ENCODE results near the gene PRTN3.
A peak's percentile ranks its signal among the peaks of the same experiment; 100 is the strongest.

The PRTN3 gene

DNA sequence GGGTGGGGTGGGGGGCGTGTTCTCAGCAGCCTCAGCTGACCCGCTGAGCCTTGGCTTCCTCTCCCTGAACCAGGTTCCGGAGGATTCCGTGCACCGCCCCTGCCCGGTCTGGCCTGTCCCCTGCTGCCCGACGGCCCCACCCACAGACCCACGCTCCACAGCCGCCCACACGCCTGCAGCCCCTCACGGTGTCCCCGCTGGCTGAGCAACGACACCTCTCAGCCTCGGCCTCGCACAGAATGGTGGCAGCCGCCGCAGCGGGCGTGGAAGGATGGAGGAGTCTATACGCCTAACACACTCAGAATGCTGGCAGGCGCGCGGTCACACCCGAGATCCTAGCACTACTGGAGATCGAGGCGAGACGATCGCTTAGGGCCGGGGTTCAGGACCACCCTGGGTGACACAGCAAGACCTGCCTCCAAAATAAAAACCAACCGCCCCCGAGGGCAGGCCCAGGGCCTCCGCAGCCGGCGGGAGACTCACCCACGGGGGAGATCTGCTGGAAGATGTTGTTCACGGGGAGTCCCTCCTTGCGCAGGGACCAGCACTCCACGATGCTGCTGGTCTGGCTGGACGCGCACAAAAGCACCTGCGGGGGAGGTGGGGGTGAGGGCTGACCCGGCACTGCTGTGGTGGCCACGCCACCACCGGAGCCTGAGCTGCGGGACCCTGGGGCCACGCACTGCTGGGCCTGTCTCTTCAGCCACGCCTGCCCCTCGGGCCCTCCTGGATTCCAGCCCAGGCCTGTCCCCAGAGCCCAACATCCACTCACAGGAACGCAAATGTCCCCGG lies 43.8 kb downstream of the PRTN3 start:
- no peak for DNase-seq

DNA sequence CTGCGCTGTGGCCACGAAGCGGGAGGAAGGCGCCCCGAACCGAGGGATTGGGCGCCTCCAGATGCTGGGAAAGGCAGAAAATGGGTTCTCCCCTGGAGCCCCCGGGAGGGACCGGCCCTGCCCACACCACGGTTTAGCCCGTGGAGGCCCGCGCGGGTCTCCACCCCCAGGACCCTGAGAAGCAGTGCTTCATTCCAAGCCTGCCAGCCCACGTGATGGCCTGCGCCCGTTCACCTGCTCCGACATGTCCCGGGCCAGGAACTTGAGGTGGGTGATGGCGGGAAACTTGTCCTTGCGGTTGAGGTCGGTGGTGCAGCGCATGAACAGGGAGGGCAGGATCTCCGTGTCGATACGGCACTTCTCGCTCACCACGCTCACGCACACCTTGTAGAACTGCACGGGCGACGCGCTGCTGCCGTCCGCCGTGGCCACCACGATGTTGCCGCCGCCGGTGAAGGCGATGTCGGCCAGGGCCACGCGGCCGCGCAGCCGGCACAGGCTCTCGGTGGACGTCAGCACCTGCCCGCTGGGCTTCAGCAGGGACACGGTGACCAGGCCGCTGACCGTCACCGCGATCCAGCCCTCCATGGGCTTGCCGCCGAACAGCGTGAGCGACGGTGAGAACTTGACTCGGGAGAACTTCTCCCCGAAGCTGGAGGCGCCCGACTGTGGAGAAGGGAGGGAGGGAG lies 44.9 kb downstream of the PRTN3 start:
- no peak for DNase-seq

DNA sequence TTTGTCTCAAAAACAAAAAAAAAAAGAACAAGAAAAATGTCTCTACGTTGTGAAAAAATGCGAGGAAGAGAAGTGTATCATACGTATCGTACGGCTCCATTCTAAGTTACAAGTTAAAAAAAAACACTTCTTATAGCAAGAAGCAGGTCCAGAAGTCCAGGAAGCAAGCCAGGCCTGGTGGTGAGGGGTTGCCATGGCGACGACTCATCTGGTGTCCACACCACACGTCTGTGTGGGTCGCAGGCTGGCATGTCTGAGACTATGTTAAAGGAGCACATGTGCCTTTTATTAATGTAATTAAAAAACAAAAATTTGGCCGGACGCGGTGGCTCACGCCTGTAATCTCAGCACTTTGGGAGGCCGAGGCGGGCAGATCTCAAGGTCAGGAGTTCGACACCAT lies 46.3 kb downstream of the PRTN3 start:
- peak; percentile 17 for DNase-seq

DNA sequence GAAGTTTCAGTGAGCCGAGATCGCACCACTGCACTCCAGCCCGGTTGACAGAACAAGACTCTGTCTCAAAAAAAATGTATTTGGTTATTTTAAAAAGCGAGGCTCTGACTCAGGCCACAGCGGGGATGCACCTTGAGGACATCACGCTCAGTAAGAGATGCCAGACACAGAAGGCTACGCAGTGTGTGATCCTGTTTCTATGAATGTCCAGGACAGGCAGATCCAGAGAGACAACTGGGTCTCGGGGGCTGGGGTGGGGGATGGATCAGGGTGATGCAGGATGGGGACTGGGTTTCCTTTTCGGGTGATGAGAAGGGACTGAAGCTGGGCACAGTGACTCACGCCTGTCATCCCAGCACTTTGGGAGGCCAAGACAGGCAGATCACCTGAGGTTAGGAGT lies 46.8 kb downstream of the PRTN3 start:
- no peak for DNase-seq

DNA sequence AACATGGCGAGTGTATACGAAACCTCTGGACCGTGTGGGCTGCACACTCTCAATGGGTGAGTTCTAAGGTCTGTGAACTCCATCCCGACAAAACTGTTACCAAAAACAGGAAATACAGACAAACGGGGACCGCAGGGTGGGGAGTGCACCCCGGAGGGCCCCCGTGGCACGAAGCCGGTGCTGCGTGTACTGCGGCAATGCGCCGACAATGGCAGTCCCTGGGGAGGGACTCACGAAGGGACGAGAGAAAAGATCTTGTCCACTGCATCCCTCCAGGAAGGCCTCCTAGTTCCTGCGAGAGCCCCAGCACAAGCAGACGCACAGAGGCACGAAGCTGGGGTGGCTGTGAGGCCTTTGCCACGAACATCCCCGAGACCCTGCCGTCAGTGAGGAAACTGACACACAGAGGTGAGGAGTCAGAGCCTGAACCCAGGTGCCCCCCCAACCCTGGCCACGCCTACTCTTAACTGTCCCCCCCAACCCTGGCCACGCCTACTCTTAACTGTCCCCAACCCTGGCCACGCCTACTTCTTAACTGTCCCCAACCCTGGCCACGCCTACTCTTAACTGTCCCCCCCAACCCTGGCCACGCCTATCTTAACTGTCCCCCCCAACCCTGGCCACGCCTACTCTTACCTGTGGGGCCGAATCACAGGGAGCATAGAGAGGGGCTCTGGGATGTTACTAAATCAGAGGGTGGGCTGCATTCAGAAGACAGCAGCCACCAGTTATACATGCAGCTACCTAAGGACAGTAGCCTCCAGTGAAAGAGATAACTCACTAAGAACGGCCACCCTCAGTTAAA lies 48.0 kb downstream of the PRTN3 start:
- no peak for DNase-seq

DNA sequence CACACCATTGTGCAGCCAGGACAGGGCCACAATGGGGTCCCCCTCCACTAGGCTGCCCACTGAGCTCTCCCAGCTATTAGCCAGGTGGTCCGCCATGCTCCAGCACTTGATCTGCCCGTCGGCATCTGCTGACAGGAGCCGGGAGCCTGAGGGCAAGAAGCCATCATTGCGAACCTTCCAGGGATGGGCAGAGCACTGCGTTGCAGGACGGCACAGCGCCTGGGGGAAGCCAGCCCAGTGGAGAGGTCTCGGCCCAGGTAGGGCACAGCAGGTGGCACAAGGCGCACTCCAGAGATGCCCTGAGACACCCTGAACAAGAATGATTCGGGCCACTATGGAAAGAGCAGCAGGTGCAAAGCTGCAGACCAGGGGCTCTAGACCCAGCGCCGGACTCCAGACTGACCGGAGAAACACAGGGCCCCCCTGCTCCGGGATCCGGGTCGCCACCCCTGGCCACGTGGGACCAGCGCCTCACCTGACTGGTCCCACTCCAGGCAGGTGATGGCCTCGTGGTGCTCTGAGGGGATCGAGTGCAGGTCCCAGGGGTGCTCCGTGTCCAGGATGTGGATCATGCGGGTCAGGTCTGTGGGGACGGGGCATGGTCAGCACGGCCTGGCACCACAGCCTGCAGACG lies 49.0 kb downstream of the PRTN3 start:
- no peak for DNase-seq

DNA sequence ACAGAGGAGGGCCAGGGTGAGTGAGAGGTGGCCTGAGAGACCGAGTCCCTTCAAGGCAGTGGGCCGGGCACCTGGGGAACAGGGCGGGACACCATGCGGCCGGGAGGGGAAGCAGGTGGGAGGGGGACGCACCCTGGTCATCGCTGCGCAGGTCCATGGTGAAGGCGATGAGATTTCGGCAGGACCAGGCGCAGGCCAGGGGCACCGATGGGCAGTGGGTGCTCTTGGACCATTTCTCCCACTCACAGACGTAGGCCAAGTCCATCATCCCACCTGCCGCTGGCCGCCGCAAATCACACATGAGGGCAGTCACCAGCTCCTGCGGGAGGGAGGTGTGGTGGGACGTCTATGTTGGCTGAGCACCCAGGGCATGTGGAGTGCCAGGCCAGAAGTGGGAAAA lies 50.0 kb downstream of the PRTN3 start:
- no peak for DNase-seq

DNA sequence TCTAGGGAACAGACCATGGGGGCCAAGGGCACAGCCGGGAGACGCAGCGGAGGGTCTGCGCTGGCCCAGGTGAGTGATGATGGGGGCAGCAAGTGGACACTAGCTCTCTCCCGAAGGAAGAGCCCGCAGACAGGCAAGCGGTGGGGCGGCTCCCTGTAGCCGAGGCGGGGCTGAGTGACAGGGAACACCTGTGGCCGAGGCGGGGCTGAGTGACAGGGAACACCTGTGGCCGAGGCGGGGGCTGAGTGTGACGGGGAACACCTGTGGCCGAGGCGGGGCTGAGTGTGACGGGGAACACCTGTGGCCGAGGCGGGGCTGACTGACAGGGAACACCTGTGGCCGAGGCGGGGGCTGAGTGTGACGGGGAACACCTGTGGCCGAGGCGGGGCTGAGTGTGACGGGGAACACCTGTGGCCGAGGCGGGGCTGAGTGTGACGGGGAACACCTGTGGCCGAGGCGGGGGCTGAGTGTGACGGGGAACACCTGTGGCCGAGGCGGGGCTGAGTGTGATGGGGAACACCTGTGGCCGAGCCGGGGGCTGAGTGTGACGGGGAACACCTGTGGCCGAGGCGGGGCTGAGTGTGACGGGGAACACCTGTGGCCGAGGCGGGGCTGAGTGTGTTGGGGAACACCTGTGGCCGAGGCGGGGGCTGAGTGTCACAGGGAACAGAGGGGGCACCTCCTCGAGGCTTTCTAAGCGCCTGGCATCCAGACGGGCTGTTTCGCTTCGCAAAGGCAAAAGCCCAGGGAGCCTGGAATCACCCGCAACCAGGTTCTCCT lies 50.8 kb downstream of the PRTN3 start:
- DNase-seq, result peak; percentile 90

DNA sequence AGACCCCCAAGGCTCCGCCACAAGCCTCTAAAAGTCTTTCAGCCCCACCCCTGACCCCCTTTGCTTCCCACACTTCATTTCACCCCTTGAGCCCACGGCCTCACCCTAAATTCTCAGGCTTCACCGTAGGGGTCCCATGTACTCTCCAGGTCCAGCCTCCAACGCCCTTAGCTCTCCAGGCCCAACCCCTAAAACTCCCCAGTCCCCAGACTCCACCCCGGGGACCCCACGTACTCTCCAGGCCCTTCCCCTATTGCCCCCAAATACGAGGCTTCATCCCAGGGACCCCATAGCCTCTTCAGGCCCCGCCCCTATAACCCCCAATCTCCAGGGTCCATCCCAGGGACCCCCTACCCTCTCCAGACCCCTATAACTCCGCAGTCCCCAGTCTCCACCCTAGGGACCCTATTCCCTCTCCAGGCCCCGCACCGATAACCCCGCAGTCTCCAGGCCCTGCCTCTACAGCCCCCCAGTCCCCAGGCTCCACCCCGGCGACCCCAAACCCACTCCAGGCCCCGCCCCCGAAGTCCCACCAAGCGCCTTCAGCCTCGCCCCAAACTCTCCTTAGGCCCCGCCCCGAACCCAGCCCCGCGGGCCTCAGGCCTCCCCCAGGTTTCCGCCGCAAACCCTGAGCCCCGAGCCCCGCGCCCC lies 51.6 kb downstream of the PRTN3 start:
- DNase-seq, result peak; percentile 71

DNA sequence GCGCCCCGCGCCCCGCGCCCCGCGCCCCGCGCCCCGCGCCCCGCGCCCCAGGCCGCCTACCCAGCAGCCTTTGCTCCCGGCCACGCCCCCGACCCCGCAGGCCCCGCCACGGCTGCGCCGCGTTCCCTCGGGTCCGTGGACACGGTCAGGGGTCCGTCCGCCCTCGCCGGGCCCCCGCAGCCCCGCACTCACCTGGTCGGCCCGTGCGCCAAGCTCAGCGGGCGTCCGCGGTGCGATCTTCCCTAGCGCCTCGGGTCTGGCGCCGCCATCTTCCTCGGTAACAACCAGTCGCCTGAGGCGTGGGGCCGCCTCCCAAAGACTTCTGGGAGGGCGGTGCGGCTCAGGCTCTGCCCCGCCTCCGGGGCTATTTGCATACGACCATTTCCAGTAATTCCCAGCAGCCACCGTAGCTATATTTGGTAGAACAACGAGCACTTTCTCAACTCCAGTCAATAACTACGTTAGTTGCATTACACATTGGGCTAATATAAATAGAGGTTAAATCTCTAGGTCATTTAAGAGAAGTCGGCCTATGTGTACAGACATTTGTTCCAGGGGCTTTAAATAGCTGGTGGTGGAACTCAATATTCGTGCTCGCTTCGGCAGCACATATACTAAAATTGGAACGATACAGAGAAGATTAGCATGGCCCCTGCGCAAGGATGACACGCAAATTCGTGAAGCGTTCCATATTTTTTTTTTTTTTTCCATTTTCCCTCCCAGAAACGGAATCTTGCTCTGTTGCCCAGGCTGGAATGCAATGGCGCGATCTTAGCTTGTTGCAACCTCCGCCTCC lies 52.3 kb downstream of the PRTN3 start, which contains the start of the genes MED16 and RNU6-9:
Gene MED16, minus strand, starts transcription at position 294 of the 796 bp plus-strand sequence. CDS start 2,056 bp downstream, outside the sequence.
Gene RNU6-9, plus strand, starts transcription at position 591 of the 796 bp plus-strand sequence.
- DNase-seq, result peak; percentile 99

DNA sequence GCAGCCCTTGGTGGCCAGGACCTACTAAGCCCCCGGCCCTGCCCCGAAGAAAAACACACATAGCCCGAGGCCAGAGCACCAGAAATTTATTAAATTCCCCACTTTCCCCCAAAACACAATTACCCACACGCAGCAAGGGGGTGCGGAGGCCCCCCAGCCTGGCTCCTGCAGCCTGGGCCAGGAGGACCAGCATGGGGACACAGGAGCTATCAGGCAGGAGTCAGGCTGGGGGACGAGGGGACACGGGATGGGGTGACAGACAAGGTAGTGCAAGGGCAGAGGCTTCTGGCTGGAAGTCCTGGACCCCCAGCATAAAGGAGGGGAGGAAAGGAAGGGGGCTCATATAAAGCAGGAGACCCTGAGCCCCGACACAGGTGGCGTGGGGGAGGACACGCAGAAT lies 55.6 kb downstream of the PRTN3 start:
- no peak for DNase-seq

DNA sequence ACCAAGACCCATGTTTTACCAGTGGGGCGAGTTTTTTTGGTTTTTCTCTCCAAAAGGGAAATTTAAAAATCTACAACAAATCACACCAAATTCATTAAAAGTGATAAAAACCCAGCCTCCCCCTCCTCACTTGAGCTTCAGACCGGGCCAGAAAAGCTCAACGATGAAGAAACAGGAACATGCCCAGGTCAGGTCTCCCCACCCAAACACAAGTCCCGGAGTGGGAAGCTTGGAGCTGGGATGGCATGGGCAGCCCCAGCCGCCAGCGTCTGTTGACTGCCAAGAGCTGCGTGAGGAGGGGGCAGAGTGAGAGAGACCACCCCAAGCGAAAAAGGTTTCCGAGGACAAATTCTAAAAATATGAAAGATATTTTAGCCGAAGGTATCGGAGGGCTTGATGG lies 56.2 kb downstream of the PRTN3 start:
- DNase-seq, result no peak

DNA sequence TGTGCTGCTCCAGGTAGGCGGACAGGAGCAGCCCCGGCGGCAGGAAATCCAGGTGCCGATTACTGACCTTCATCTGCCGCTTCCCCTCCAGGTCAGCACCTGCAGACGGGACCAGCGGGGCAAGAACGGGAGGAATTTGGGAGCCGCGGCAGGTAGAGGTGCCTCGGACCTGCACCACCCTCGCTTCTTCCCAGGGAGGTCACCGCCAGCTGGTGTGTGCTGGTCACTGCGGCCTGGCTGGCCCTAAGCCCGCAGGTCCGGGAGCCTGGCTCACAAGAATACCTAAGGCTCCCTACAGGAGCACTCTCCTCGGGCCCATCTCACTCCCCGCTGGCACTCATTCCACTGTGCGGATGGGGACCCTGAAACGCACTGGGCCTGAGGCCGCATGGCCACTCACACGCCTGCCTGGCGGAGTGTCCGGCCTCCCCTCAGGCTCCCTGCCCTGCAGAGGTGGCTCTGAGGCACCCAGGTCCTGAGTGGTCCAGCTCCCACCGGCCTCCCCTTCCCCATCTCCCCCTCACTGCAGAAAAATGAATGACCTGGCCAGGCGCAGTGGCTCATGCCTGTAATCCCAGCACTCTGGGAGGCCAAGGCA lies 56.7 kb downstream of the PRTN3 start:
- no peak for DNase-seq

Measured in NCI-H69 (cell line).